ENCODE data around the gene B4GALT2. TPM values are rescaled to one million over a fixed set of nuclear protein-coding genes. Genes with fewer than 3 reads are reported as not detected.

Gene B4GALT2
- total RNA-seq, 1 experiment from 2014 or later = 81.8 TPM

DNA sequence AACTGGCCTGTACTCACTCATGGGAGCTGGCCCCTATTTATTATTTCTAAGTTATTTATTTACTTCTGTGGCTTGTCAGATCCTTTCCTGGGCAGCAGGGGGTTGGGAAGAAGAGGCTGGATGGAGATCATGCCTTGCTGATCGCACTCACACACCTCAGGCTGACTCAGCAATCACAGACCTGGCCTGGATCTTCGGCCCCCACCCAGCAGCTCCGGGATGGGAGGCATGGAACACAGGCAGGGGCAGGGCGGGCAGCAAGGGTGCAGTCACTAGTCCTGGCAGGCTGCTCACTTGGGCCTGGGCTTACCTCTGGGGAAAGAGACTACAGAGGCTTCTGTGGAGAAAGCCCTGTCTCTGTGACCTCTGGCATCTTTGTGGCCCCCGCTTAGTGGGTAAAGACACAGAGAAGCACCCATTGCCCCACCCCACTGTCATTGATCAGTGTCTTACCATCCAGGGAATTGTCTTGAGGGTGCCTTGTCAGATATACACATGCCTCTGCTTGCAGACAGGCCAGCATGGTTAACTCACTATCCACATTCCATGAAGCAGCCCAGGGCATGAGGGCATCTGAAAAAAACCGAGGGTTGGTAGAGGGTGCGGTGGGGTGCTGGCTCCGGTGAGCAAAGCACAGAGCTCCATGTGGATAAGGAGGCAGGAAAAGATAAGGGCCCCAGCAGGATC, 41.7 kb upstream of the B4GALT2 start:
- H3K27ac ChIP-seq = no peak overlapping the region
- peak in 1 of 2 experiments; percentile 42 for DNase-seq (ENCODE audit: low read depth in 1 of 2, low spot score in 2 of 2)
- H3K27me3 ChIP-seq (replicated peaks) = no peaks in the 10 kb centered on the region
- no peaks in the 10 kb centered on the region for H3K36me3 ChIP-seq
- H3K4me3 ChIP-seq = no peak overlapping the region
- H3K4me1 ChIP-seq (replicated peaks) = peaks cover 46% of the 10 kb centered on the region
- no peaks in the 10 kb centered on the region for H3K9me3 ChIP-seq (replicated peaks)

DNA sequence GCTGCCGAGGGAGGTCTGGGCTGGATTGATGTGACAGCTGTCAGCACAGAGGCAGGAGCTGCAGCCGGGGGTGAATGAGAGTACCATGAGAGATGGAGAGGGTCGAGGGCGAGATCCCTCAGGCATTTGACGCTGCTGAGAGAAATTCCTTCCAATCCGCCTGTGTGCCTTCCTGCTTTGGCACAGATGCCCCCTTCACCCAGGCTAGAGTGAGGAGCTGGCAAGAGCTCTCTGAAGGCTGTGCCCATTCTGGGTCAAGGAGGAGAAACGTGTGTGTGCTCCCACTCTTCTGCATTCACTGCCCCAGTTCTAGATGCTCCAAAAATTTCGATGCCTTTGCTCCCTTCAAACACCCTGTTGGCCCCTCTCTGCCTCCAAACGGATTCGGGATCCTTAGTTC, 40.6 kb upstream of the B4GALT2 start:
- Histone ChIP-seq H3K36me3 (no peaks in the 10 kb centered on the region), H3K4me1 (replicated peaks) (peaks cover 36% of the 10 kb centered on the region), H3K27me3 (replicated peaks) (no peaks in the 10 kb centered on the region), H3K4me3 (no peak overlapping the region), H3K27ac (no peak overlapping the region), H3K9me3 (replicated peaks) (no peaks in the 10 kb centered on the region)
- no peak for DNase-seq (ENCODE audit: low read depth in 1 of 2, low spot score in 2 of 2)

DNA sequence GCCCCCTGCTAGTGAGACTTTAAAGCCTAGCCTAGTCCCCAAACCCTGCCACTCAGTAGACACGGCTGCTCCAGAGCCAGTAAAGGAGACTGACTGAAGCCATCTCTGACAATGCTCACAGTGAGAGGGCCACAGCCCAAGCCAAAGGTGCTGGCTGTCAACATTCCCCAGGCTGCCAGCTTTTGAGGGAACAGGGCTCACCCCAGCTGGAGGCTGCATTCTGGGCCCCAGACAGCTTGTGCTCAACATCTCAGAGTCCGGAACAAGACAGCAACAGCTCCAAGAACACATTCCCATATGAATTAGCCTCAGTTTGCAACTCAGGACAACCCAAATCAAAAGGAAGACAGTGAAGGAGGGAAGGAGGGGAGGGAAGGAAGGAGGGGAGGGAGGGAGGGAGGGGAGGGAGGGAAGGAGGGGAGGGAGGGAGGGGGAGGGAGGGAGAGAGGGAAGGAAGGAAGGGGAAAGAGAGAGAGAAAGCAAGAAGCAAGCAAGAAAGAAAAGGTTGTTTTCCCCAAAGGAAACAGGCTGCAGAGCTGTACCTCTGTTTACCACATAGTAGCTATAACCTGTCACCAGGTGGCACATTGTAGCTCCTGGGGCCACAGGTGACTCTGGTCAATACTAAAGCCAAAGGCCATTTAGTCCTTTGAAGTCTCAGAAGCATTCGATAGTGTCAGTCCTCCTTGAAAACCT, 40.0 kb upstream of the B4GALT2 start:
- H3K9me3 ChIP-seq (replicated peaks) = no peaks in the 10 kb centered on the region
- H3K36me3 ChIP-seq = no peaks in the 10 kb centered on the region
- no peaks in the 10 kb centered on the region for H3K27me3 ChIP-seq (replicated peaks)
- no peak overlapping the region for H3K4me3 ChIP-seq
- no peak overlapping the region for H3K27ac ChIP-seq
- no peak for DNase-seq (ENCODE audit: low read depth in 1 of 2, low spot score in 2 of 2)
- peaks cover 29% of the 10 kb centered on the region for H3K4me1 ChIP-seq (replicated peaks)

DNA sequence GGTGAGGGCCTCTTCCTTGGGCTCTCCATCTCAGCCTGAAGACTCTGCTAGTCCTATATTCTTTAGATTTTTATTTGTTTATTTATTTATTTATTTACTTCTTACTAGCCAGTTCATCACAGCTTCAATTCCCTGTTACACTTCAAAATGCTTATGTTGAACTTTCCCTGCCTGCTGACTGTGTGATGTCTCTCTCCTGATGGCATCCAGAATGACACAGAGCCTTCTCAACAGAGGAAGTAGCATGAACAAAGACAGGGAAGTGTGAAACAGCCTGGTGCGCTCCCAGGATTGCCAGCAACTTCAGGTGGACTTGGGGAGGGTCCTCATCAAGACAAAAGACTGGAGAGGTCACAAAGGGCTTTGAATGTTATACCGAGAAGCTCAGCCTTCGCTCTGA, 36.6 kb upstream of the B4GALT2 start:
- H3K9me3 ChIP-seq (replicated peaks) = no peaks in the 10 kb centered on the region
- H3K4me3 ChIP-seq = no peak overlapping the region
- no peak for DNase-seq (ENCODE audit: low read depth in 1 of 2, low spot score in 2 of 2)
- peaks cover 13% of the 10 kb centered on the region for H3K4me1 ChIP-seq (replicated peaks)
- no peaks in the 10 kb centered on the region for H3K27me3 ChIP-seq (replicated peaks)
- H3K36me3 ChIP-seq = no peaks in the 10 kb centered on the region
- no peak overlapping the region for H3K27ac ChIP-seq

DNA sequence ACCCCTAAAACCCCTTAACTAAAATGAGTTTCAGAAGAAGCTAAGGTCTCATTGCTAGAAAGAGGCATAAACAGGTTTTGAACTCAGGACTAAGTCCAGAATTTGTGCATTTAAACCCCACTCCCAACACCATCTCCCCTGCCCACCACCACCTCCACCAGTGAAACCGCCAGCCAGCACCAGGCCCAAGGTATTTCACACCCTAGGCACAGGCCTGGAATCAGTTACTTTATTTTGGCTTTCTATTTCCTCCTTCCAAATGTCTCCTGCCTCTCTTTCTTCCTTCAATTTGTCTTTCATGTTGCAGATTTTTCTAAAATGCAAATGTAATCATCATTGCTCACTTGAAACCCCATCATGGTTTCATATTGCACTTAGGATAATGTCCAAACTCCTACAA, 34.1 kb upstream of the B4GALT2 start:
- Histone ChIP-seq H3K9me3 (replicated peaks) (no peaks in the 10 kb centered on the region), H3K27ac (no peak overlapping the region)

DNA sequence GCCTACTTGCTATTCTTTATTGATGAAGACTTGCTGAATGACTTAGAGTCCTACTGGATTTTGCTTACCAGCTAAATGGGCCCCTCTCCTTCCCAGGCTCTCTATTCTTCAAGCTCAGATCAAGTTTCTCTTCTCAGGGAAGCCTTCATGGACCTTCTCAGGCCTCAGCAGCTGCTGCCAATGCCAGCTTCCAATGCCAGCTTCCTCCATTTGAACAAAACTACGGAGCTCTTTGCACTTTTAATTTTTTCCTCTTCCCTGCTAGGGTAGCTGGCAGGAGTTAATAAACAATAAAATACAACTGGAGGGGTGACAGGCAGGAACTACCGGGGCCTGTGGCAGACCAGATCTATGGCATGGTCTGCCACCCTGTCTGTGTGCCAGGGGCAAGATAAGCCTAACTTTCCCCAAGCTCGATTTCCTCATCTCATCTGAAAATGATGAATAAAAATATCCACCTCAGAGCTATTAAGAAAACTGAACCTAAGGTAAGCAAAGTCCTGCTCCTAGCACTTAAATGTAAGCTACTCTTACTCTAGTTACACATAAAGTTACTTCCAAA, 33.3 kb upstream of the B4GALT2 start:
- H3K27me3 ChIP-seq (replicated peaks) = no peaks in the 10 kb centered on the region
- H3K4me3 ChIP-seq = peak overlapping the region; percentile 61
- no peak for DNase-seq (ENCODE audit: low read depth in 1 of 2, low spot score in 2 of 2)
- H3K27ac ChIP-seq = peak overlapping the region; percentile 99
- H3K9me3 ChIP-seq (replicated peaks) = no peaks in the 10 kb centered on the region
- peaks cover 21% of the 10 kb centered on the region for H3K4me1 ChIP-seq (replicated peaks)
- H3K36me3 ChIP-seq = peaks cover 13% of the 10 kb centered on the region; the same call in 1 of the 2 replicates

More for the DNA sequence above, 34.1 kb upstream of the B4GALT2 start:
- Histone ChIP-seq H3K4me1 (replicated peaks) (peaks cover 21% of the 10 kb centered on the region), H3K36me3 (peaks cover 4% of the 10 kb centered on the region; the same call in 1 of the 2 replicates), H3K4me3 (no peak overlapping the region), H3K27me3 (replicated peaks) (no peaks in the 10 kb centered on the region)
- no peak for DNase-seq (ENCODE audit: low read depth in 1 of 2, low spot score in 2 of 2)

DNA sequence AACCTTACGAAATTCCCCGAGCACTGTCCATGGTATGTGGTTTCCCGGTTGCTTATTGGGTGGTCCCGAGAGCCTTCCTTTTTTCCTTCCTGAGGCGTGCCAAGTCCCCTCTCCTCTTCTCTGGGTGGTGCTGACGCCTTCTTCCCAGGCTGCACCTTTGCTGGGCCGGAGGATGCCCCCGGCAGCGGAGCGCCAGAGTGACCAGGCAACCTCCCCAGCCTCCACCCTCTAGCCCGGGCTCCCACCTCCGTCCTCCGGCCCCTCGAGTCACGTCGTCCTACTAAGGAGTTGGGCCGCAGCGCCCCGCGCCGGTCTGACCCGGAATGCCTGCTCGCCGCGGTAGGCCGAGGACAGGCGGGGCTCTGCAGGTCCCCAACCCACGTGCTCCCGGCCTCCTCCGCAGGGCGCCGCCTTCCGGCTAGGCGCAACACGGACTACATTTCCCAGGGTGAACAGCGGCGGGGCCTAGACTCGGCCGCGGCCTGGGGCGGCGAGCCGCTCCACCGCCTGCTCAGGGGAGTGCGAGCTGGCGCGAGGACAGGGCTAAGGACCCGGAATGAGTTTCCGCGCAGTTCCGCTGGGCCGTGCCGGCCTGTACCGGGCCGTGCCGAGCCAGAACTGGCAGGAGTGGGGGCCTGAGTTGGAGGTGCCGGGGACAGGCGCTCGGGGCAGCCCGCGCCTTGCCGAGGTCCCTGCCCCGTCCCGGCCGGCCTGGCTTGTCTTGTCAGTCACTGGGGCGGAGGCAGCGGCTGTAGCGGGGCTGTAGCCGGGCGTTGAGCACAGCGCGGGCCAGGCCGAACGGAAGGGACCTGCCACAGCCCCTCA, 32.6 kb upstream of the B4GALT2 start, which contains the start of gene IPO13:
IPO13 (plus strand) TSS at position 715 of the 825 bp plus-strand sequence. CDS start 651 bp downstream, outside the sequence.
- peak within 1 kb of the TSS; percentile 61 for H3K4me3 ChIP-seq
- no peaks in the 10 kb centered on the region for H3K9me3 ChIP-seq (replicated peaks)
- H3K27me3 ChIP-seq (replicated peaks) = no peaks in the 10 kb centered on the region
- H3K27ac ChIP-seq = peak within 1 kb of the TSS; percentile 99
- H3K4me1 ChIP-seq (replicated peaks) = peaks cover 21% of the 10 kb centered on the region
- DNase-seq (ENCODE audit: low read depth in 1 of 2, low spot score in 2 of 2) = peak; percentile 96 to 99
- peaks cover 16% of the 10 kb centered on the region; the same call in 1 of the 2 replicates for H3K36me3 ChIP-seq

DNA sequence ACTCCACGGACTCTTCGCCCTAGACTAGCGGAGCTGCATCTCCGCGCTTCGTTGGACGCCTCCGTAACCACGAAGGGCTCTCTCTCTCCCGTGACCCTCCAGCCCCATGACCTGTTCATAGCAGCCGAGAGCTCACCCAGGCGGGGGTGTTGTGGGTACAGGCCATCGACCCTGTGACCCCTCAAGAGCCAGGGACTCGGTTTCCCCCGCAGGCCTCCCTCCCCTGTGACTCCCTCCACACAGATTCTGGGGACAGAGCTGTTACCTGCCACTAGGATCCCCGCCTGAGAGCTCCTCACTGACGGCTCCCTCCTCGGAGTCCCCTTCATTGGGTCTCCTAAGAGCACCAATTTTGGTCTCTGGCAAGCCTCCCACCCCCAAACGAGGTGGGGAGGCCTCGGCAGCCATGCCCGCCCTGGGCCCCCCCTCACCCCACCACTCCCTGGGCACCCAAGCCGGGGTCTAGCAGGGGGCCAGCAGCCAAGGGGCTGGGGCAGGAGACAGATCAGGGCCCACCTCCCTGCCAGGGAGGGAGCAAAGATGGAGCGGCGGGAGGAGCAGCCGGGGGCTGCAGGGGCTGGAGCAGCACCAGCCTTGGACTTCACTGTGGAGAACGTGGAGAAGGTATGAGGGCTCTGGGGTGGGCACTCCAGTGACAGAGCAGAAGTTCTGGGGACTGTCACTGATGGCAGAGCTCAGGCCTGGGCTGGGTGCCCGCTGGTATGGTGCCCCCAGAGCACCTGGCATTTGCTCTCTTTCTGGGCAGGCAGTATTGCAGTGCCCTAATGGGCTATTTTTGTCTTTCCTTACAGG, 31.7 kb upstream of the B4GALT2 start:
- peaks cover 21% of the 10 kb centered on the region; the same call in 1 of the 2 replicates for H3K36me3 ChIP-seq
- DNase-seq (ENCODE audit: low read depth in 1 of 2, low spot score in 2 of 2) = no peak
- H3K4me3 ChIP-seq = peak overlapping the region; percentile 61
- H3K27ac ChIP-seq = peak overlapping the region; percentile 99
- H3K27me3 ChIP-seq (replicated peaks) = no peaks in the 10 kb centered on the region
- H3K9me3 ChIP-seq (replicated peaks) = no peaks in the 10 kb centered on the region
- peaks cover 21% of the 10 kb centered on the region for H3K4me1 ChIP-seq (replicated peaks)

DNA sequence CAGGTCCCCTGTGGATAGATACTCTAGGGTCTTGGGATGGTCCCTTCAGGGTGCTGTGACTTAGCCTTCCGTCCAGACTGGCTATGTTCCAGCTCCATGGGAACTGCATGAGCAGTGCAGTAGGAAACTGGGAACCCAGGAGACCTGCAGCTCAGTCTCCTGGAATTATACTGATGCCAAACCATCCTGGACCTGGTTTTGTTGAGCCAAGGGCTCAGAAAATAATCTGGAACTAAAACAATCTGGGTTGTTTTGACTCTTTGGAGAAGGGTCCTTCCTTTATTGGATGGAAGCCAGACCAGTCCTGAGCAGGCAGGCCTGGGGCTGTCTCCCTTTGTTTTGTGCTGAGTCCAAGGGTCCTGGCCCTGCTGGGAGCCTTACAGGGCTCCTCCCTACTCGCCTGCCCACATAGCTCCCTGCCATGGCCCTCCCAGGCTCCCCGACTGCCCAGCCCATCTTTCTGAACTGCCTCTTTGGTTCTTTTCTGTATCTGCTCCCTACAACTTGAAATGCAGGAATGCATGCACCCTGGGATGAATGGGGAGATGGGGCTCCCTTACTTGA, 31.1 kb upstream of the B4GALT2 start:
- no peaks in the 10 kb centered on the region for H3K27me3 ChIP-seq (replicated peaks)
- peak overlapping the region; percentile 61 for H3K4me3 ChIP-seq
- no peak overlapping the region for H3K27ac ChIP-seq
- no peaks in the 10 kb centered on the region for H3K9me3 ChIP-seq (replicated peaks)
- H3K4me1 ChIP-seq (replicated peaks) = peaks cover 21% of the 10 kb centered on the region
- H3K36me3 ChIP-seq = peaks cover 21% of the 10 kb centered on the region; the same call in 1 of the 2 replicates
- DNase-seq (ENCODE audit: low read depth in 1 of 2, low spot score in 2 of 2) = no peak

DNA sequence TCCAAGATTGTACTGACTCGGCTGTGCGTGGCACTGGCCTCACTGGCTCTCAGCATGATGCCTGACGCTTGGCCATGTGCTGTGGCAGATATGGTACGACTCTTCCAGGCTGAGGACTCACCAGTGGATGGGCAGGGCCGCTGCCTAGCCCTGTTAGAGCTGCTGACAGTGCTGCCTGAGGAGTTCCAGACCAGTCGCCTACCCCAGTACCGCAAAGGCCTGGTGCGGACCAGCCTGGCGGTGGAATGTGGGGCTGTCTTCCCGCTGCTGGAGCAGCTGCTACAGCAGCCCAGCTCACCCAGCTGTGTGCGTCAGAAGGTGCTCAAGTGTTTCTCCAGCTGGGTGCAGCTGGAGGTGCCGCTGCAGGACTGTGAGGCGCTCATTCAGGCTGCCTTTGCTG, 29.3 kb upstream of the B4GALT2 start:
- DNase-seq (ENCODE audit: low read depth in 1 of 2, low spot score in 2 of 2) = no peak
- Histone ChIP-seq H3K9me3 (replicated peaks) (no peaks in the 10 kb centered on the region), H3K4me3 (no peak overlapping the region), H3K36me3 (peaks cover 21% of the 10 kb centered on the region; the same call in 1 of the 2 replicates), H3K27me3 (replicated peaks) (no peaks in the 10 kb centered on the region), H3K27ac (no peak overlapping the region), H3K4me1 (replicated peaks) (peaks cover 21% of the 10 kb centered on the region)

DNA sequence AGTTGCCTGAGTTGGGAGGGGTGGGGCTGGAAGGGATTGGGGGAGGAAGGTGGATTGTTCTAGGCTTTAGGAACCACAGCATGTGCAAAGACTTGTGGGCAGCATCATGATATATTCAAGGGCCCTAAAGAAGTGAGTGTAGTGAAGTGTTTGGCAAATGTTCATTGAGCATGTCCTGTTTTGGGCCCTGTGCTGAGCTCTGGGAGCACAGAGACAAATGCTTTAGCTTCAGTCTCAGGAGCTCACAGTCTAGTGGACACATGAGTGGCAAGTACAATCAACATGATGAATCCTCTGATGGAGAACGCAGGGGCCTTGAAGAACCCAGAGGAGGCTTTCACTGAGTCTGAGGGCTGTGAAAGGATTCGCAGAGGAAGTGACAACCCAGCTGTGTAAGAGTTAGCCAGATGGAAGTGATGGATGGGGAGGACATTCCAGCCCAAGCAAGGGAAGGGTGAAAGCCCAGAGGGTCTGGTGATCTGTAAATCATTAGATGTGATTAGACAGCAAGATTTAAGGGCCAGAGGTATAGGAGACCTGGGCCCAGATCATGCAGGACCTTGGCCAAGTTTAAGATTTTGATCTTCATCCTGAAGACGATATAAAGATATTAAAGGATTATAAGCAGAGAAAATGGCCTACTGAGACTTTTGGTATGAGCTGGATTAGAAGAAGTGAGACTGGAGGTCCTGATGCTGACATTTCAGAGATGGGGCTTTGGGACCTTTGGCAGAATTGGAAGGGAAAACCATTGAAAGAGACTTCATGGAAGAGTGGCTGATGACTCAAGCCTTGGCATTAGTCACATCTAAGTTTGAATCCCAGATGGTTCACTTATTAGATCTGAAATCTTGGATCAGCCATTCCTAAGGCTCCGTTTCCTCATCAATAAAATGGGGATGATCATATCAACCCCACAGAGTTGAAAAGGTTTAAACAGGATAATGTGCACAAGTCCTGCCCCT, 27.7 kb upstream of the B4GALT2 start:
- no peaks in the 10 kb centered on the region for H3K27me3 ChIP-seq (replicated peaks)
- H3K4me1 ChIP-seq (replicated peaks) = peaks cover 11% of the 10 kb centered on the region
- H3K36me3 ChIP-seq = peaks cover 22% of the 10 kb centered on the region
- no peaks in the 10 kb centered on the region for H3K9me3 ChIP-seq (replicated peaks)
- no peak overlapping the region for H3K27ac ChIP-seq
- H3K4me3 ChIP-seq = no peak overlapping the region
- no peak for DNase-seq (ENCODE audit: low read depth in 1 of 2, low spot score in 2 of 2)
